NCI-H345 (cell line): Measurements from ENCODE around the gene OR10G7.

Source experiments
- DNase-seq: peaks from one replicate; lab custom pipeline; 2025; lab: John Stamatoyannopoulos, UW

Gene OR10G7, protein sequence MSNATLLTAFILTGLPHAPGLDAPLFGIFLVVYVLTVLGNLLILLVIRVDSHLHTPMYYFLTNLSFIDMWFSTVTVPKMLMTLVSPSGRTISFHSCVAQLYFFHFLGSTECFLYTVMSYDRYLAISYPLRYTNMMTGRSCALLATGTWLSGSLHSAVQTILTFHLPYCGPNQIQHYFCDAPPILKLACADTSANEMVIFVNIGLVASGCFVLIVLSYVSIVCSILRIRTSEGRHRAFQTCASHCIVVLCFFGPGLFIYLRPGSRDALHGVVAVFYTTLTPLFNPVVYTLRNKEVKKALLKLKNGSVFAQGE

DNA sequence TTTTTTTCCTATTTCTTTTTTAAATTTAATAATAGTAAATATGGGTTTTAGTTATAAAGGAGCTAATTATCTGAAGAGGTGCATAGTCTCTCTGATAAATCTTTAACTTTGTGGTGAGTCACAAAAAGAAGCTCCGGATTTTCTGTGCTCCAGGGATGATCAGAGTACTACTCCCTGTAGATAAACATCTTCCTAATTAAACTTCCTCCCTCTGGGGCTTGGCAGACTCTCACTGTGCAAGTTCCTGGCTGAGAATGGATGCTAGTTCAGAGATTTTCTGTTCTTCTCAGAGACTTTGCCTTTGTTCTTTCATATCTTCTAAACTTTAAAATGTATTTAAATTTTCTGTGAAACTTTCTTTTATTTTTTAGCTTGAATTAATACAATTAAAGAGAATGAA lies at the start of gene OR10G7:
OR10G7 (minus strand) TSS at position 72 of the 400 bp plus-strand sequence. CDS start 2,324 bp downstream, outside the sequence.
- DNase-seq, result no peak

DNA sequence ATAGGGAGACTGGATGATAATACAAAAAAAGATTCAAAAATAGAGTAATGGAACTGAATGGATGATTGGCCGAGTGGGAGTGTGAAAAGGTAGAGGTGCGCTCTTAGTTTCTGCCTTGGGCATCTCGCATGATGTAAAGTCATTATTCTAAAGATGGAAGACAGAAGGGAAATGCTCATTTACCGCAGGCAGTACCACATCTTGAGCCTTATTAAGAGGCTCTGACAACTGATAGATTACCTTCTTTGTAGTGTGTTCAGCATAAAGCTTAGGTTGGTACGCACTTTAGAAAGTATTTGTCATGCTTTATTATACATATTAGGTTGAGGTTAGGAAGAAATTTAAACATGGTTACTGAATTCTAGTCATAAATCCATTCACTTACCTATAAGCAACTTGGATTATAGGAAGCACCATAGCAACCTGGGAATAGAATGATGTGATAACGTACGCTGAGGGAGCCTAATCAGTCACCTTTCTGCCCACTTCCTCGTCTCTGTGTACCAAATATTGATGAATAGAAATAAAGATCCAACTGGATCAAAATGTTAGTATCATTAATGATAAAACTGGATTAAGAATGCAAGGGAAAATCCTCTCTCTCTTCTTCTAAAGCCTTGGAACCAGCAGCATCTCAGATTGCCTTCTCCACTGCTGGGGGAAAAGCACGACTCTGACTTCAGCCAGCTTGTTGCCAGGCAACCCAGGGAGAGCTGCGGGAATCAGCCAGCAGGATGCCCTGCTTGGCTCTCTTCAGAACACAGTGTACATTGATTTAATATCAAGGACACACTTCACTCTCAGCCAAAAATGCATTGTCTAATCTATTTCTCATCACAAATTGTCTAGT lies 45.1 kb upstream of the OR10G7 start:
- peak; percentile 30 for DNase-seq

DNA sequence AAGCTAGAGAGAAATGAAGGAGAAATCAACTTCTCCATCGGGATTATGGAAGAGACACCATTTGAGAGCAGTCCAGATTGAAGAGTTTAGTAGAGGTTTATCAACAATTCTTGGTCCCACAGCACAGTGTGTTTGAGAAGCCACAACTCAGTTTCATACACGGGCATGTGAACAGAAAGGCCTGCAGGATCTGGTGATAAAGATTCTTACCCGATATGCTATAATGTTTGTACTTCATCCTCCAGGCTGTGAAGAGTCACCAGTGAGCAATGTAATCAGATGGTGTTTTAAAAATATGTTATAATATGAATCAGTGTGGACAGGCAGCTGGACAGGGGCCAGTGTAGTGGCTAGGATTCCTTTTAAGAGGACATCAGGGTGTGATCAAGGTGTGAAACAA lies 44.5 kb upstream of the OR10G7 start:
- no peak for DNase-seq

DNA sequence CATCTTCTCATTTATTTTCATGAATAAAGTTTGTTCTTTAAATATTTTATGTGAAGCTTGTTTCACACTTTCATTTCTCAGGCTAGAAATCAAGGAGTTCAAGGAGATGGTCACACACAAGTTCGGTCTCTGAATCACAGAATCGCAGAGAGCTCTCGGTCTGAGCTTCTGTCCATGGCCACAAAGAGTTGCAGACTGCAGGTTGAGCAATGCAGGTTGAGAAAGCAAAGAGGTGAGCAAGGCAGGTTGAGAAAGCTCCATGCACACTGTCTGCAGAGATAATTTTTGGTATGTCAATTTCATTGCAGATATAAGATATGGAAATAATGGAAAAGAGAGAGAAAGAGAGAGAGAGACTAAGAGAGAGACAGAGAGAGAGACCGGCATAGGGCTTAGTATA lies 41.2 kb upstream of the OR10G7 start:
- DNase-seq, result no peak

DNA sequence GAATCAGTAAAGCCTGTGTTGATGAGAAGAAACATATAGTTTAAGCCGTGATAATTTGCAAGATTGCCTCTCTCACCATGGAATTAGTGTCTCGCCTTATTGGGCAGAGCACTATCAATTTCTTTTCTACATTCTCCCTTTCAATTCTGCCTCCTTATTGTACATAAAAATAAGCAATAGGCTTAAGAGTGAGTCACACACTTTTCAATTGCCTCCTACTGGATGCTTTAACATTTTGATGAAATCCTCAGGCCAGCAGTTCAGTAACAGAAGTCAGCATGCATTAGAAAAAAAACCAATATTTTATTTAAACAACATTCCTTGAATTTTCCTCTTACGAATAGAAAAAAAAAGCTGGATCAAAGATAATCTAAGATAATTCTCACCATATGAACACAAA lies 40.4 kb upstream of the OR10G7 start:
- DNase-seq, result no peak

DNA sequence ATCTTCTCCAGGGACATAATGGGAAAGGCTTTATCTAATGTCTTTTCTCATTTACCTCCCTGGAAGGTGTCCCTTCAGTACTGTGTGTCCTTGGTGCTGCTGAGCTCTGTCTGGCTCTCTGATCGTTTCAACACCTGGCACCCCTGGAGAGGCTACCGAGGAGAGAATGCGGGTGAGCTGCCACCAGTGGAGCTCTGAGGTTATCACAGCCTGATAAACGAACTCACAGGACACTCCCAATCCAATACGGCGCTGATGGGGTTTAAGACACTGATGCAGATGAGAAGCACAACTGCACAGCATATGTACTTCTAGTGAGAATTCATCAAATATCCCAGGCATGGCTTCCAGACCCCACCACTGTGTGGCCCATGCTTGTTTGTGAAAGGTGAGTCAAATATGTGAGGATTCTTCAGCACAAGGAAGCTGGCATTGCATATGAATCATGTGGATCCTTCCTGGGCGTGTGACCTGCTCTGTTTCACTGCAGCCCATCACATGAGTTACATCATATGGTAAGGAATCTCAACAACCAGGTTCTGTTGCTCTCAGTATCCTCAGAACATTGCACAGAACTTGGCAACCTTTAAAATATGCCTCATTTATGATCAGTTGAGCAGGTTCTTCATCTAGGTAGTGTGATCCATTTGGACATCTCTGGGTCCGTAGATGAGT lies 39.3 kb upstream of the OR10G7 start:
- no peak for DNase-seq

DNA sequence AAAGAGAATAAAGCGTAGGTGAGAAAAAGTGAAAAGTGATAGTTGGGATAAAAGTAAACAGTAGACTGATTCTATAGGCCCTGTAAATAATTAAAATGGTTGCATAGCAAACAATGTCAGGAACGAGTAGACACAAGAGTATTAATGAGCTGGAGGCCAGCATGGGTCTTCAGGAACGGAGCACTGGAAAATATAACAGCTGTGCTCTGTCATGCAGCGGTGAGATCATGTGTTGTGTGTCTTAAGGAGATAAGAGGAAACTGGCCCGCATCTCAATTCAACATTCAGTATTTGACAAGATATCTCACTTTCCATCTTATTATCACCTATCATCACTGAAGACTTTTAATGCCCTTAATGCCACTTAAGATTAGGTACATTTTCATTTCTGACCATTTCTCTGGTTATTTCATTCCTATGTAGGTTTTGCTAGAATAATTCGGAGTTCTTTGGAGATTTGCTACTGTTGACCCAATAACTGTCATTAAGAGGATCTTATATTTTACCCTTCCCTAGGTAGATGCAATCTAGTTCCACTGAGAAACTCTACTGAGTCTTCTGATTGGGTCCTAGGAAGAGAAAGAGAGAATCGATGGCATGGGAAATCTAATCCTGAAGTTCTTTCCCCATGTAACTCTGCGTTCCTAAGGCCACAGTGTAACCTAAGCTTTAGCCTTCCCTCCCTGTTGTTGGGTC lies 38.7 kb upstream of the OR10G7 start:
- DNase-seq, result no peak

DNA sequence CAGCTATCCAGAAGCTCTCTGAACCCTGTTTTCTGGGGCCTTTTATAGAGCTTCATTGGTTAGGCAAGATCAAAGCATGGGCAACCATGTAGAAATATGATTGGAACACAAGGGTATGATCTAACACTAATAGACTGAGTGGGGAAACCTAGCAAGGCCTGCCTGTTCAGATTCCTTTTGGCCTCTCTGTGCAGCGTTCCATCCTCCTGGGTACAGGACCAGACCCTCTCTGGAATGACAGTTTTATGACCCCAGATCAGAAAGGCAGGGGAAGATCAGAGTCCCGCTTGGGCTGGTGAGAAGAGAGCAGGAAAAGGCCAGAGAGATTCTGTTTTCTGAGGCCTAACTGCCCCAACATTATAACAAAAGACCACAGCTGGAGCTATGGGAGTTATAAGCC lies 37.5 kb upstream of the OR10G7 start:
- DNase-seq, result no peak

DNA sequence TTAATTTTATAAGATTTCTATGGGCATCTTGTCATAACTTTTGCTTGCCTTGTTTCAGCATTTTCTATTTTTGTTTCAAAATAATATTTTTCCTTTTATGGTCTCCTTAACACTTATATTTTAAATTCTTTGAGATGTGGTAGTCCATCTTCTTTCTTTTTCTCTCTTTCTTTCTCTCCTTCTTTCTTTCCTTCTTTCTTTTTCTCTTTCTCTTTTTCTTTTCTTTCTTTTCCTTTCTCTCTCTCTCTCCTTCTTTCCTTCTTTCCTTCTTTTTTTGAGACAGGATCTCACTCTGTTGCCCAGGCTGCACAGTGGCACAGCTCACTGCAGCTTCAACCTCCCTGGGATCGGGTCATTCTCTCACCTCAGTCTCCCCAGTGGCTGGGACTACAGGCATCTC lies 36.1 kb upstream of the OR10G7 start:
- no peak for DNase-seq

DNA sequence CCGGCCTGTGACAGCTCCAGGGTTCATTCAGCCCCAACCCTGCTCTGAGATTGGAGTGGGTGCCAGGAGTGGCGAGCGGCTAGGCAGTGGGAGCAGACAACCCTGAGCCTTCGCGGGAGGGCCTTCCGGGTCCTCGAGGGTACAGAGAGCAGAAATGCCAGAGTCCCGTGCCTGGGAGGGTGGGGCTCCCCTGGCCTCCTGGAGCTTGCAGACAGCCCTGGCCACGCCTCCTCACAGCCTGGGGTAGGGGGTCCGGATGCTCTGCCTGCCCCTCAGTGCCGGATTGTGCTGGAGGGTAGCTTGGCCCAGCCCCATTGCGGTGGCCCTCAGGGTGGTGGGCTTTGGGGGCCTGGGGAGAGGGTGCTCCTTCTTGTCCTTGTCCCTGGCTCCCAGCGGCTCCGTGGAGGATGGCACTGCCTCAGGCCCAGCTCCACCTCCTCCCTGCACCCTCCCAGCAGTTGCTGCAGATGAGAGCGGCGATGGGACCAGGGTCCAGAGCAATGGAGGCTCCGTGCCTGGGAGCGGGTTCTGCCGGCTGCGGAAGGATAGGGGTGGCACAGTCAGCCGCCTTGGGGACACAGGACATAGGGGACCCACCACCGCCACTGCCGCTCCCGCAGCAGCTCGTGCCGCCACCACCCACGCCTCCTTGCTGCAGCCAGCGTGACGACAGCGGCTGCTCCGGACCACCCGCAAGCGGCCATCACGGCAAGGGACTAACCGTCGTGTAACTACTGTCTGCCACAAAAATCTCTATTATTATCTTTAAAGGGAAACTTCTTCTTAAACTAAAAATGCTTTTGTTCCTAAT lies 34.9 kb upstream of the OR10G7 start:
- DNase-seq, result no peak

DNA sequence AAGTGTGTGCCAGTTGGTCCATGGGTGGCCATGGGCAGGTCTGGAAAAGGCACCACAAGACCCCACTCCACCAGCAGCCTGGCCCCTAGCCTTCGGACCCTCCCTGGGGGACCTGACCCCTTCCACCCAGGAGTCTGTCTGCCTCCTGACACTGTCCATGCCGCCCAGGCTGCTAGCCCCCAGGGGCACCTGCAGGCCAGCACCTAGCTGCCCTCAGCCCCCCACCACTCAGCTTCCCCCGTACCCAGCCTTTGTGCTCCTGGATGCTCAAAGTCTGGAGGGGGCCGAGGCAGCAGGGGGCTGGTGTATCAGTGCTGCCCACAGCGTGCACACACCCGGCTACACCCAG lies 34.3 kb upstream of the OR10G7 start:
- no peak for DNase-seq

DNA sequence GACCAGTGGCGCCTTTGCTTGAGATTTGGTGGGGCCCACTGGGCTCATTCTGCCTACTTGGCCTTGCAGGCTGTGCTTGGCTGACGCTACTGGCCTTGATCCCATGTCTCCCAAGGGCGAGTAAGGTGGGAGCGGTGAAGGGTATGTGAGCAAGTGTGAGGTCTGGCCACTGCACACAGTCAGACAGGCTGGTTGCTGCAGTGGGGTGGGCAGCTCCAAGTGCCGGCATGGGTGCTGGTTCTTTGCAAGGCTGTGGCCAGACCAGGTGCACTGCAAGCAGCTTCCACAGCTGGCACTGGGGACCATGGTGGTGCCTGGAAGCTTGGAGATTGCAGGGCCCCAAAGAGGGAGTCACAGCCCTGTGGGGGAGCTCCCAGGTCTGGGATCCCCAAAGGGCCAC lies 33.4 kb upstream of the OR10G7 start:
- no peak for DNase-seq

DNA sequence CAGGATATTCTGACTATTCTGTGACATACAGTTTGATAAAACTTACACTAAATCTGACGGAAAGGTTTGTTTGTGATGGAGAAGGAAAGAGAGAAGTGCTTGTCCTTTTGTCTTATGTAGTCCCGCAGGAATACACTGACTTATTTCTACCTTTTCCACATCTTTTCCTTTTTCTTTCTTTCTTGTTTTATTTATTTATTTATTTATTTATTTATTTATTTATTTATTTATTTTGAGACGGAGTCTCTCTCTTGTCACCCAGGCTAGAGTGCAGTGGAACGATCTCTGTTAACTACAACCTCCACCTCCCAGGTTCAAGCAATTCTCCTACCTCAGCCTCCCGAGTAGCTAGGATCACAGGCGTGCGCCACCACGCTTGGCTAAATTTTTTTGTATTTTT lies 31.0 kb upstream of the OR10G7 start:
- no peak for DNase-seq

DNA sequence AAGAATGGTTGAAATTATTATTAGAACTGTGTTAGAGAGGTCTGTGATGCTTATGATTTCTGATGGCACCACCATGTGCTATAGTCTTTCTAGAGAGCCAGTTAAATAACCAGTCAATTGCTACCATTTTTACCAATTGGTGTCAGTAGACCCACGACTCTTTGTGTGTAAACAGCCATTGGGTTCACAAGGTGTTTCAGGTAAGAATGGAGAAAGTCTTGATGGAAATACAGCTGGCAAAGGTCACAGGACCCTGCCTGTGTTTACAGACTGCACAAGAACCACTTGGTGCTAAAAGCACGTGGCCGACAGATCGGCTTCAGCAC lies 30.5 kb upstream of the OR10G7 start:
- no peak for DNase-seq

DNA sequence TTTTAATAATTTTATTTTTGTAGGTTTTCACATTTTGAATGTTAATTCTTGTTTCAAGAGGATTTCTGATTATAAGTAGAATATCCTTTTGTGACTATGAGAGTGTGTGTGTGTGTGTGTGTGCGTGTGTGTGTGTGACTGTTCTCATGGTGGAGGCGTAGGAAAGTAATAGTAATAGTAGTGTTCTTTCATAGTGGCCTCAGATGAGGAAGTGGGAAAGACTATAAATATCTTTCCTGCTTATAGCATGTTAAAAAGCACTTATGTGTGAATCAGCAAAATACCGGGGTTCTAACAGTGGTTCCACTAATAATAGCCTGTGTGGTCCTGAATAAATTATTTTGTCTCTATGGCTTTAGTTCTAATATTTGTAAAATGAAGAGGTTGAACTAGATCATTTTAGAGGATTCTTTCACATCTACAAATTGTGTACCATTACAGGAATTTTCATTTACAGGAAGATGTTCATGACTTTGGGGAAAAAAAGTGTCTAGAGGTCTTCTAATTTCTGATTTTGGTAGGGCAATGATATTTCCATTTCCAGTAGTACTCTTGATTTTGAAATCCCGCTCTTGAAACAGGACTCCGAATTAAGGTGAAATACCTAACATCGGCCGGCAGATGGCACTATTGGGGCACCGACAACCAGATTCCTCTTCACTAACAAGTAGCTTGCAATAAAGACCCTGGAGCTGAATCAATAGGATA lies 29.9 kb upstream of the OR10G7 start:
- DNase-seq, result peak; percentile 66

DNA sequence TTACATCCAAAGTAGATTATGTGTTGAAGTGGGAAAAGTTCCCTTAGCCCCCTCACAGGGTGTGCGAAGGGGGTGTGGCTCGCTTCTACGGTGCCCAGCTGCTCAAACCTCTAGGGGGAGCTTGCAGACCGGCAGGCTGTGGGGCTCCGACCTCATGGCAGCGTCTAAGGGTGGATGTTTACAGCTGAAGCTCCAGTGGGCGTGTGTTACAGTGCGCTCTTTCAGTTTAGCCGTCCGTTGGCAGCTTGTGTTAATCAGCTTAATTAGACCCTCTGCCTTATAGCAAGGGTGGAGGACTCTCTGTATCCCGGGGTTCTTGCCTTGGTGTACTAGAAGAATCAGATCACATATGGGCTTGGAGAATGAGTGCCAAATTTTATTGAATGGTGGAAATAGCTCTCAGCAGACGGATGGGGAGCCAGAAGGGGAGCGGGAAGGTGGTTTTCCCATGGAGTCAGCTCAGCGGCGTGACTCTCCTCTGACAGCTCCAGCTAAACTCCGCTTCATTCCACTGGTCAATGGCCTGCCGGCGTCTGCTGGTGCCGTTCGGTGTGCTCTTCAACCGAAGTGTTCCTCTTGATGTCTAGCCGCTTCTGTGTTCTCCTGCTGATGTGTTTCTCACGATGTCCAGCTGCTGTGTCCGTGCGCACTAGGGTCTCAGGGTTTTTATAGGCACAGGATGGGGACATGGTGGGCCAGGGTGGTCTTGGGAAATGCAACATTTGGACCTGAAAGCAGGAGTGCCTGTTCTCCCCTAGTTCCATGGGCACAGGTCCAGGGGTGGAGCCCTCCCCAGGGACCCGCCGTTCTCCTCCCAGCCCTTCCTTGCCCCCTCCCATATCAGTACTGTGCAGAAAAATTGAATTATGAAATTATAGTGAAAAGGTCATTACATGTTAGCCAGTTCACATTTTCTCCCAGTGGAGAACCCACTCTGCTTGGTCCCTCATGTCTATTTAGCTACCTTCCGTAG lies 28.6 kb upstream of the OR10G7 start:
- DNase-seq, result peak; percentile 59

DNA sequence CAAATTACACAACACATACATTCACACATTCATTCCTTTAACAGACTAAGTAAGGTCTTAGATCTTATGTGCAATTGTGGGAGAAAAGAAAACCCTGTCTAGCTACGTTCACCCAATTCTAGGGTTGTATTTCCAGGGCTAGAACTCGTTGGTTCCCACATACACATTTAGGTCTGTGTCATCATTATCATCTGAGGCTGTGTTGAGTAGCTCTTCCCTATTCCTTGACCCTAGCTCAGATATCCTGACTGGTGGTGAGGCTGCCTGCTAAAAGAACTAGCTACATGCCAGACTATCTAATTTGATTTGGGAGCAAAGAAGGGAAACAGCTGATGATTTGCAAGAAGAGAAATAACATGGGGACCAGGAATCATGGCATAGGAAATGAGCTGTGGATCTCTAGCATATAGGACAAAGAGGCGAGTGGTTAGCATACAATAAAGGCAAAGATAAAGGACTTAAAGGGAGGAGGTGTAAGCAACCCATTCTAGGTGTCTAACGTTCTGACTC lies 27.5 kb upstream of the OR10G7 start:
- DNase-seq, result no peak

DNA sequence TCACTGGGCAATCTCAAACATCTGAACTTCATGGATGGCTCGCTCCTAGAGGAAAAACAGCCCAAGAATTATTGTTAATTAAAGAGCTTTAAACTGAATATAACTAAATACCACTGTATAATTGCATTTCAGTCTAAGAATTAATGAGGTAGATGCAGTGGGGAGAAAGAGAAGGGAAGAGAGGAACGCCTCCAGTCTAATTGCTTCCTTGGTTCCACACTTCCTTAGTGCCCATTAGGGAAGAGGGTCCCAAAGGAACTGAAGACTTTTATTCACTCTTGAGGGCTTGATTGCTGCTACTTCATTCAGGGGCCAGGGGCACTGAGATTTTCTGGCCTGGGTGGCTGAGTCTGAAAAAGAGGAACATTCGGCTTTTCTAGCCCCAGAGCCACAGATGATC lies 11.8 kb upstream of the OR10G7 start:
- no peak for DNase-seq

DNA sequence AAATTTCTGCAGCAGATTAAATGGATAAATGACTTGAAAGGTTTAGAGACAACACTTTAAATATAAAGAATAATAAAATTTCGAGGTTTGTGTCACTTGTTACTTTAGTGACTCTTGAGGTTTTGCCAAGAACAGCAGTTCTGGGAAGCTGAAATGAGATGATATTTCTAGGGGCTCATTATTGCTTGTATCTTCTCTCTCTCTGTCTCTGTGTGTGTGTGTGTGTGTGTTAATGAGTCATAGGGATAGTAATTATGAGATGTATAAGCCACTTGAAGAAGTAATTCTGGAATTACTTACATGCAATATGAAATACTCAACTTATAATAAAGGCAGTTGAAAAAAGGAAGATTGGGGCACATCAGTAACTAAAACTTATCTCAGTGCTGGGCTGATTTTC lies 9.6 kb upstream of the OR10G7 start:
- no peak for DNase-seq

DNA sequence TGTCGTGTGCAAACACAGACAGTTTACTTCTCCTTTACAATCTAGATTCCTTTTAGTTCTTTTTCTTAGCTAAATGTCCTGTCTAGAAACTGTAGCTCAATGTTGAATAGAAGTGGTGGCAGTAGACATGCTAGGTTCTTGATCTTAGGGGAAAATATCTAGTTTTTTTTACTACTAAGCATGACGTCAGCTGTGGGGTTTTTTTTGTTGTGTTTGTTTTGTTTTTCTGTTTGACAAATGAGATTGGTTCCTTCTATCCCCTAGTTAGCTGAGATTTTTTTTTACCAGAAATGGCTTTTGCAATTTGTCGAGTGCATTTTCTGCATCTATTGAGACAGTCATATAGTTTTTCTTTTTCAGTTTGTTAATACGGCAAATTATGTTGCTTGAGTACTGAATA lies 2.3 kb upstream of the OR10G7 start:
- DNase-seq, result no peak
